GM23338 (cell line): Measurements from ENCODE around the gene DRD2. TPM values are rescaled to one million over a fixed set of nuclear protein-coding genes. Genes with fewer than 3 reads are reported as not detected.

Experiments used
- ATAC-seq: fragments of 200-7000 bp; cut with Tn5 transposase; 3 replicates; pipeline ENCODE4 v1.9.1; 2020
- DNase-seq: peaks from one replicate; pipeline ENCODE4 v3.0.0-alpha.2; 2015; ENCODE audit warnings: low spot score
- H2AFZ ChIP-seq: fragments of 200-600 bp; sonication (generic); 2 replicates; pipeline ENCODE4 v1.8.0; 2016; ENCODE audit warnings: antibody characterized with exemption, mild to moderate bottlenecking, moderate library complexity
- H3F3A ChIP-seq: fragments of 200-600 bp; sonication (generic); replicated peaks from 2 replicates; pipeline ENCODE4 v1.8.0; 2017; ENCODE audit warnings: antibody characterized with exemption, mixed run types, low read depth
- H3K27ac ChIP-seq: fragments of 200-600 bp; sonication (generic); 2 replicates; pipeline ENCODE4 v1.6.1; 2016; ENCODE audit warnings: low read depth
- H3K27me3 ChIP-seq: fragments of 200-600 bp; sonication (generic); 2 replicates; pipeline ENCODE4 v1.8.0; 2016; ENCODE audit warnings: mild to moderate bottlenecking, mixed run types, moderate library complexity; ENCODE audit not compliant: insufficient read depth
- H3K36me3 ChIP-seq: fragments of 200-600 bp; sonication (generic); 2 replicates; pipeline ENCODE4 v1.8.0; 2016; ENCODE audit warnings: mild to moderate bottlenecking; ENCODE audit not compliant: insufficient read depth
- H3K4me1 ChIP-seq: fragments of 200-600 bp; sonication (generic); 2 replicates; pipeline ENCODE4 v1.8.0; 2016; ENCODE audit warnings: mild to moderate bottlenecking, moderate library complexity; ENCODE audit not compliant: insufficient read depth
- H3K4me2 ChIP-seq: fragments of 200-600 bp; sonication (generic); 2 replicates; pipeline ENCODE4 v1.7.1; 2017; ENCODE audit warnings: mixed run types
- H3K4me3 ChIP-seq: fragments of 200-600 bp; sonication (generic); 2 replicates; pipeline ENCODE4 v1.6.1; 2016; ENCODE audit warnings: mixed run types
- H3K79me2 ChIP-seq: fragments of 200-600 bp; sonication (generic); replicated peaks from 2 replicates; pipeline ENCODE4 v1.8.0; 2017; ENCODE audit warnings: mild to moderate bottlenecking; ENCODE audit not compliant: insufficient read depth
- H3K9me2 ChIP-seq: fragments of 200-600 bp; sonication (generic); 2 replicates; pipeline ENCODE4 v1.8.0; 2017; ENCODE audit not compliant: insufficient read depth
- H4K20me1 ChIP-seq: fragments of 200-600 bp; sonication (generic); replicated peaks from 2 replicates; pipeline ENCODE4 v1.8.0; 2017; ENCODE audit warnings: mild to moderate bottlenecking; ENCODE audit not compliant: insufficient read depth
- H3K27ac Mint-ChIP-seq: 2 replicates; pipeline ENCODE4 v1.8.0; 2020; ENCODE audit warnings: inconsistent platforms, mild to moderate bottlenecking, moderate library complexity, mixed read lengths
- H3K27me3 Mint-ChIP-seq: 3 replicates; pipeline ENCODE4 v1.8.0; 2022; ENCODE audit warnings: low read depth, mild to moderate bottlenecking, moderate library complexity, mixed read lengths, inconsistent platforms; ENCODE audit not compliant: insufficient read depth, poor library complexity
- H3K36me3 Mint-ChIP-seq: 3 replicates; pipeline ENCODE4 v1.8.0; 2021; ENCODE audit warnings: low read depth, mild to moderate bottlenecking, inconsistent platforms, moderate library complexity, mixed read lengths
- H3K4me1 Mint-ChIP-seq: 3 replicates; pipeline ENCODE4 v1.8.0; 2020; ENCODE audit warnings: mild to moderate bottlenecking, inconsistent platforms, mixed read lengths
- H3K4me3 Mint-ChIP-seq: 3 replicates; pipeline ENCODE4 v1.8.0; 2021; ENCODE audit warnings: moderate library complexity, mild to moderate bottlenecking, inconsistent platforms, mixed read lengths
- H3K9me3 Mint-ChIP-seq: 3 replicates; pipeline ENCODE4 v1.8.0; 2020; ENCODE audit warnings: moderate library complexity, mild to moderate bottlenecking, inconsistent platforms, mixed read lengths
- CREB1 ChIP-seq: fragments of 250-450 bp; sonication (Bioruptor Pico); IDR thresholded peaks from 2 replicates; pipeline ENCODE4 v1.5.0; 2020; ENCODE audit warnings: low read depth, mild to moderate bottlenecking, moderate library complexity
- EZH2 ChIP-seq: fragments of 200-600 bp; sonication (generic); IDR thresholded peaks from one replicate; pipeline ENCODE4 v1.8.0; 2017; ENCODE audit warnings: antibody characterized with exemption, mild to moderate bottlenecking, low read depth; ENCODE audit not compliant: unreplicated experiment
- EZH2phosphoT487 ChIP-seq: fragments of 200-600 bp; sonication (generic); IDR thresholded peaks from one replicate; pipeline ENCODE4 v1.8.1; 2018; ENCODE audit warnings: antibody characterized with exemption; ENCODE audit not compliant: unreplicated experiment
- JUNB ChIP-seq: IDR thresholded peaks from one replicate; pipeline ENCODE4 v1.6.1; 2016; ENCODE audit warnings: antibody characterized with exemption; ENCODE audit not compliant: unreplicated experiment
- NANOG ChIP-seq: IDR thresholded peaks from 2 replicates; pipeline ENCODE4 v1.6.1; 2016; ENCODE audit warnings: antibody characterized with exemption, borderline replicate concordance
- REST ChIP-seq: IDR thresholded peaks from one replicate; pipeline ENCODE4 v1.6.1; 2018; ENCODE audit warnings: antibody characterized with exemption; ENCODE audit not compliant: unreplicated experiment
- STAT1 ChIP-seq: IDR thresholded peaks from one replicate; pipeline ENCODE4 v1.6.1; 2016; ENCODE audit warnings: antibody characterized with exemption; ENCODE audit not compliant: unreplicated experiment
- ZNF114 ChIP-seq: fragments of 250-450 bp; sonication (Bioruptor Pico); IDR thresholded peaks from 2 replicates; pipeline ENCODE4 v1.5.0; 2020; ENCODE audit warnings: mild to moderate bottlenecking, moderate library complexity
- ZNF331 ChIP-seq: fragments of 250-450 bp; sonication (Bioruptor Pico); IDR thresholded peaks from 2 replicates; pipeline ENCODE4 v1.5.0; 2020; ENCODE audit warnings: low read depth, mild to moderate bottlenecking, moderate library complexity
- polyA plus RNA-seq: library from polyadenylated mRNA; unstranded; fragments of >200 nt; fragmentation: Nextera tagmentation; extraction: Ambion mirVana; gene quantifications from 2 replicates; pipeline ENCODE4 v1.2.1, GENCODE V29; 2016
- total RNA-seq: library from RNA; depleted of rRNA; stranded (reverse); fragments of >200 nt; shearing (Covaris generic); gene quantifications from 2 replicates; pipeline ENCODE4 v1.2.3, GENCODE V29; 2014
- TF ChIP-seq, protein P1 (sequence below): IDR thresholded peaks from 2 replicates; pipeline ENCODE4 v1.6.1; 2016; ENCODE audit warnings: antibody characterized with exemption
- TF ChIP-seq, protein P2 (sequence below), 2 experiments: fragments of 200-600 bp in 1 of 2; sonication (generic) in 1 of 2; conservative IDR thresholded peaks; 2 replicates each; pipeline versions ENCODE4 v1.5.1 to v1.6.1; 2016 to 2017; ENCODE audit warnings: antibody characterized with exemption in 2 of 2, low read depth in 2 of 2, mild to moderate bottlenecking in 2 of 2, moderate library complexity in 1 of 2

DRD2 gene
- total and polyA plus RNA-seq, 2 experiments from 2014 or later: 0.21 to 0.66 TPM

- TF ChIP-seq, protein P1, sequence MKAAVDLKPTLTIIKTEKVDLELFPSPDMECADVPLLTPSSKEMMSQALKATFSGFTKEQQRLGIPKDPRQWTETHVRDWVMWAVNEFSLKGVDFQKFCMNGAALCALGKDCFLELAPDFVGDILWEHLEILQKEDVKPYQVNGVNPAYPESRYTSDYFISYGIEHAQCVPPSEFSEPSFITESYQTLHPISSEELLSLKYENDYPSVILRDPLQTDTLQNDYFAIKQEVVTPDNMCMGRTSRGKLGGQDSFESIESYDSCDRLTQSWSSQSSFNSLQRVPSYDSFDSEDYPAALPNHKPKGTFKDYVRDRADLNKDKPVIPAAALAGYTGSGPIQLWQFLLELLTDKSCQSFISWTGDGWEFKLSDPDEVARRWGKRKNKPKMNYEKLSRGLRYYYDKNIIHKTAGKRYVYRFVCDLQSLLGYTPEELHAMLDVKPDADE: no peak
- TF ChIP-seq REST (no peak), EZH2 (no peak), STAT1 (no peak), EZH2phosphoT487 (no peak)
Observed at GRCh38 chr11:113409526-113409925, 65.7 kb downstream of the DRD2 start (continued).

DNA sequence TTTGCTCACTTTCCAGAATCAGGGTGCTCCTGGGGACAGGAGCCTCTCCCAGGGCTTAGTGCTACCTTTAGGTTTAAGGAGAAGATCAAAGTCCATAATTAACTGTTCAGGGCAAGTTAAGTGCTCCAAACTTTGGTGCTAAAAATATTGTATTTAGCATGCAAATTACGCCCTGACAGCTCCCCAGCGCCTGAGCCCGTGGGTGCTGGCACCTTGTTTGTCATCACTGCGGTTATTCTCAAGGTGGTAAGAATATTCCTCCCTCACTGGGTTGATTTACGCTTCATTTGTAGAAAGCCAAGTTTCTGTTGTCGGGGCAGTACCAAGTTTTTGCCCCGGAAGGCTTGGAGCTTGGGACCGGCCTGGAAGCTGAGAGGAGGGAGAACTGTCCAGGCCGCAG, 66.3 kb downstream of the DRD2 start:
- H3K27me3 ChIP-seq: no peaks in the 10 kb centered on the region
- DNase-seq: no peak
- no peaks in the 10 kb centered on the region for H3K79me2 ChIP-seq
- Mint-ChIP-seq H3K9me3 (no peaks in the 10 kb centered on the region), H3K4me1 (peaks cover 8% of the 10 kb centered on the region), H3K4me3 (no peak overlapping the region), H3K27me3 (peaks cover 8% of the 10 kb centered on the region), H3K27ac (peak overlapping the region; percentile 41; the same call in 1 of the 2 replicates), H3K36me3 (no peaks in the 10 kb centered on the region; the same call in 2 of the 3 replicates)
- no peaks in the 10 kb centered on the region for H4K20me1 ChIP-seq
- no peak overlapping the region for H3K4me3 ChIP-seq
- H3K9me2 ChIP-seq: no peaks in the 10 kb centered on the region
- no peak overlapping the region for H3K4me2 ChIP-seq
- H3F3A ChIP-seq: no peaks in the 10 kb centered on the region
- H3K27ac ChIP-seq: no peak overlapping the region
- no peak for ATAC-seq
- H2AFZ ChIP-seq: no peak overlapping the region
- no peaks in the 10 kb centered on the region for H3K36me3 ChIP-seq
- H3K4me1 ChIP-seq: no peaks in the 10 kb centered on the region
- TF ChIP-seq ZNF114 (CRISPR knock-in tag) (no peak), CREB1 (CRISPR knock-in tag) (no peak), JUNB (no peak), ZNF331 (CRISPR knock-in tag) (no peak), REST (no peak), NANOG (no peak)
- TF ChIP-seq, protein P1: no peak
- TF ChIP-seq, protein P2, sequence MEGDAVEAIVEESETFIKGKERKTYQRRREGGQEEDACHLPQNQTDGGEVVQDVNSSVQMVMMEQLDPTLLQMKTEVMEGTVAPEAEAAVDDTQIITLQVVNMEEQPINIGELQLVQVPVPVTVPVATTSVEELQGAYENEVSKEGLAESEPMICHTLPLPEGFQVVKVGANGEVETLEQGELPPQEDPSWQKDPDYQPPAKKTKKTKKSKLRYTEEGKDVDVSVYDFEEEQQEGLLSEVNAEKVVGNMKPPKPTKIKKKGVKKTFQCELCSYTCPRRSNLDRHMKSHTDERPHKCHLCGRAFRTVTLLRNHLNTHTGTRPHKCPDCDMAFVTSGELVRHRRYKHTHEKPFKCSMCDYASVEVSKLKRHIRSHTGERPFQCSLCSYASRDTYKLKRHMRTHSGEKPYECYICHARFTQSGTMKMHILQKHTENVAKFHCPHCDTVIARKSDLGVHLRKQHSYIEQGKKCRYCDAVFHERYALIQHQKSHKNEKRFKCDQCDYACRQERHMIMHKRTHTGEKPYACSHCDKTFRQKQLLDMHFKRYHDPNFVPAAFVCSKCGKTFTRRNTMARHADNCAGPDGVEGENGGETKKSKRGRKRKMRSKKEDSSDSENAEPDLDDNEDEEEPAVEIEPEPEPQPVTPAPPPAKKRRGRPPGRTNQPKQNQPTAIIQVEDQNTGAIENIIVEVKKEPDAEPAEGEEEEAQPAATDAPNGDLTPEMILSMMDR (conservative IDR thresholded peaks at IDR 0.05; ENCODE audit: low read depth in 2 of 2): no peak
